DOHH2 (cell line): ENCODE measurements around the gene KIF21A.
"Not testable (repeated sequence)": the region's sequence is repeated elsewhere in the genome, so short reads cannot be mapped to it uniquely, and the experiment has no call there.

Experiments used
- EZH2phosphoT487 ChIP-seq: fragments of 200-600 bp; sonication (generic); IDR thresholded peaks from 2 replicates; pipeline ENCODE4 v1.6.1; 2017; ENCODE audit warnings: borderline replicate concordance, mild to moderate bottlenecking, antibody characterized with exemption, low read length, moderate library complexity, mixed read lengths
- TF ChIP-seq, protein P1 (sequence below): fragments of 200-600 bp; sonication (generic); IDR thresholded peaks from one replicate; pipeline ENCODE4 v1.5.1; 2014; ENCODE audit warnings: antibody characterized with exemption, mild to moderate bottlenecking, low read depth, low read length; ENCODE audit not compliant: poor library complexity, severe bottlenecking

- TF ChIP-seq, protein P1, sequence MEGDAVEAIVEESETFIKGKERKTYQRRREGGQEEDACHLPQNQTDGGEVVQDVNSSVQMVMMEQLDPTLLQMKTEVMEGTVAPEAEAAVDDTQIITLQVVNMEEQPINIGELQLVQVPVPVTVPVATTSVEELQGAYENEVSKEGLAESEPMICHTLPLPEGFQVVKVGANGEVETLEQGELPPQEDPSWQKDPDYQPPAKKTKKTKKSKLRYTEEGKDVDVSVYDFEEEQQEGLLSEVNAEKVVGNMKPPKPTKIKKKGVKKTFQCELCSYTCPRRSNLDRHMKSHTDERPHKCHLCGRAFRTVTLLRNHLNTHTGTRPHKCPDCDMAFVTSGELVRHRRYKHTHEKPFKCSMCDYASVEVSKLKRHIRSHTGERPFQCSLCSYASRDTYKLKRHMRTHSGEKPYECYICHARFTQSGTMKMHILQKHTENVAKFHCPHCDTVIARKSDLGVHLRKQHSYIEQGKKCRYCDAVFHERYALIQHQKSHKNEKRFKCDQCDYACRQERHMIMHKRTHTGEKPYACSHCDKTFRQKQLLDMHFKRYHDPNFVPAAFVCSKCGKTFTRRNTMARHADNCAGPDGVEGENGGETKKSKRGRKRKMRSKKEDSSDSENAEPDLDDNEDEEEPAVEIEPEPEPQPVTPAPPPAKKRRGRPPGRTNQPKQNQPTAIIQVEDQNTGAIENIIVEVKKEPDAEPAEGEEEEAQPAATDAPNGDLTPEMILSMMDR: not testable (repeated sequence)
- not testable (repeated sequence) for TF ChIP-seq EZH2phosphoT487
Measured at GRCh38 chr12:39295593-39295992, 147.3 kb downstream of the KIF21A start.
